SU-DHL-6 (cell line): ENCODE data around the gene GSE1.

ENCODE experiments used
- H2AFZ ChIP-seq: fragments of 200-600 bp; sonication (generic); 2 replicates; pipeline ENCODE4 v1.6.1; 2014; ENCODE audit warnings: low read depth, mild to moderate bottlenecking, moderate library complexity, mixed read lengths, antibody characterized with exemption, low read length; ENCODE audit not compliant: severe bottlenecking
- H3F3A ChIP-seq: fragments of 200-600 bp; shearing (Covaris generic); 2 replicates; pipeline ENCODE4 v1.6.0; 2016; ENCODE audit warnings: antibody characterized with exemption, mild to moderate bottlenecking; ENCODE audit not compliant: insufficient read depth
- H3K27ac ChIP-seq: fragments of 200-600 bp; sonication (generic); 2 replicates; pipeline ENCODE4 v1.5.1; 2016; ENCODE audit warnings: low read depth, mild to moderate bottlenecking, low read length, moderate library complexity, mixed read lengths
- H3K27me3 ChIP-seq: fragments of 200-600 bp; sonication (generic), shearing (Covaris generic); 2 replicates; pipeline ENCODE4 v1.6.0; 2014; ENCODE audit warnings: mild to moderate bottlenecking, low read length
- H3K36me3 ChIP-seq: fragments of 200-600 bp; sonication (generic); 2 replicates; pipeline ENCODE4 v1.6.1; 2014; ENCODE audit warnings: mild to moderate bottlenecking, low read length, mixed read lengths
- H3K4me2 ChIP-seq: fragments of 300-600, 200-600 bp; shearing (Covaris generic), sonication (generic); 2 replicates; pipeline ENCODE4 v1.6.0; 2014; ENCODE audit warnings: low read length, low read depth, mild to moderate bottlenecking; ENCODE audit not compliant: poor library complexity, severe bottlenecking
- H3K4me3 ChIP-seq: fragments of 200-600 bp; sonication (generic); 2 replicates; pipeline ENCODE4 v1.5.1; 2014; ENCODE audit warnings: antibody characterized with exemption, low read length, mild to moderate bottlenecking, mixed read lengths; ENCODE audit not compliant: insufficient read depth, poor library complexity, severe bottlenecking
- H3K79me2 ChIP-seq: fragments of 200-600 bp; sonication (generic); 2 replicates; pipeline ENCODE4 v1.6.1; 2014; ENCODE audit warnings: mild to moderate bottlenecking, low read length, moderate library complexity; ENCODE audit not compliant: insufficient read depth
- H3K9ac ChIP-seq: fragments of 200-600 bp; sonication (generic); 2 replicates; pipeline ENCODE4 v1.7.0; 2014; ENCODE audit warnings: mild to moderate bottlenecking, low read length
- H3K9me2 ChIP-seq: fragments of 200-600 bp; sonication (generic); replicated peaks from 2 replicates; pipeline ENCODE4 v1.6.1; 2014; ENCODE audit warnings: low read length; ENCODE audit not compliant: insufficient read depth
- H3K9me3 ChIP-seq: fragments of 200-600 bp; sonication (generic); 2 replicates; pipeline ENCODE4 v1.6.1; 2014; ENCODE audit warnings: low read length, mixed read lengths; ENCODE audit not compliant: insufficient read depth
- H4K20me1 ChIP-seq: fragments of 200-600 bp; sonication (generic); 2 replicates; pipeline ENCODE4 v1.6.1; 2014; ENCODE audit warnings: low read depth, mild to moderate bottlenecking, antibody characterized with exemption, low read length, moderate library complexity, mixed read lengths
- CTCF ChIP-seq: fragments of 200-600 bp; sonication (generic); IDR thresholded peaks from one replicate; pipeline ENCODE4 v1.5.1; 2017; ENCODE audit warnings: antibody characterized with exemption, mild to moderate bottlenecking, low read length, moderate library complexity; ENCODE audit not compliant: insufficient read depth, poor library complexity, severe bottlenecking
- EZH2phosphoT487 ChIP-seq: fragments of 200-600 bp; sonication (generic), shearing (Covaris generic); conservative IDR thresholded peaks from 2 replicates; pipeline ENCODE4 v1.6.1; 2018; ENCODE audit warnings: mild to moderate bottlenecking, antibody characterized with exemption, low read length, moderate library complexity, mixed read lengths

GSE1 gene

GRCh38 chr16:85587762-85588556, 25.2 kb upstream of the GSE1 start:
- no peak overlapping the region for H3K9ac ChIP-seq
- no peaks in the 10 kb centered on the region for H3K9me3 ChIP-seq
- H3K9me2 ChIP-seq: no peaks in the 10 kb centered on the region
- H3K79me2 ChIP-seq: no peaks in the 10 kb centered on the region
- TF ChIP-seq CTCF (no peak), EZH2phosphoT487 (no peak)
- H3K4me2 ChIP-seq: no peak overlapping the region
- no peaks in the 10 kb centered on the region for H4K20me1 ChIP-seq
- H2AFZ ChIP-seq: no peak overlapping the region
- no peaks in the 10 kb centered on the region for H3F3A ChIP-seq
- H3K27ac ChIP-seq: no peak overlapping the region
- no peaks in the 10 kb centered on the region for H3K27me3 ChIP-seq
- H3K36me3 ChIP-seq: no peaks in the 10 kb centered on the region
- H3K4me3 ChIP-seq: no peak overlapping the region

DNA sequence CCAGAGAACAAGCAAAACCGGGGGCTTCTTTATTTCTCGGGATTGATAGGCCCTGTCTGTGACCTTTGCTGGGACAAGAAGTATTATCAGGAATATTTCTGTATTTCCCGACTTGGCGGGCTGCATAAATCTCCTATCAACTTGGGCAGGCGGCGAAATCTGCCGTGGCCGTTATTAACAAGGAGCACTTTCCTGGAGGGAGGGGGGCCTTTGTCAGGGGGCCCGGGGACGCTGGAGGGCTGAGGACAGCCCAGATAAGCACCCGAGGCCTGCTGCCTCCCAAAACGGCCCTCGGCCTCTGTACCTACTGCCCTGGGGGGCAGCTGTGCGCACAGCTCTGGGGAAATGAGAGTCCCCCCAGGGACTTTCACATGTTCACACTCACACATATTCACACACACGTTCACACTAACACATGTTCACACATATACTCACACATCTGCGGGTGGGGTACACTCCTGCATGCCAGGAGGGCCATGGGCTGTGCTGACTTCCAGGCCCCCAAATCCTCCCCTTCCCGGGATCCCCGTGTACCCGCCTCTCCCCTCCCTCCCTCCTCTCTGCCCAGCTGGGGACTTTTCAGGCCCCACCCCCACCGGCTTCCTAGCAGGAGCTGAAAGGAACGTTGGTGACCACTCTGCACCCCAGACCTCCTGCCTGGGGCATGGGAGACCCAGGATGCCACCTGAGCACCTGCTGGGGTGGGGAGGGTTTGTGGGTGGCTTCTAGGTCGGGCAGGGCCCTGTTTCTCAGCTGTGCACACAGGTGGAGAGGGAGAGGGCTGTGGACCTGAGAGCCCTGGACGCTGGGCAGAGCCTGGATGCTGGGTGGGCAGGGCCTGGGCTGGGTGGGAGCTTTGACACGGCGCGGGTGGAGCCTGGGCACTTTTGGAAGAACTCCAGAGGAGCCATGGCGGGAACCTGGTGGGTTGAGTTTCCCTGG, 24.3 kb upstream of the GSE1 start:
- H3K27me3 ChIP-seq: no peaks in the 10 kb centered on the region
- H3K4me3 ChIP-seq: no peak overlapping the region
- no peaks in the 10 kb centered on the region for H3K9me3 ChIP-seq
- no peaks in the 10 kb centered on the region for H3F3A ChIP-seq
- H3K9me2 ChIP-seq: no peaks in the 10 kb centered on the region
- no peaks in the 10 kb centered on the region for H3K79me2 ChIP-seq
- no peak overlapping the region for H3K4me2 ChIP-seq
- H4K20me1 ChIP-seq: no peaks in the 10 kb centered on the region
- H3K36me3 ChIP-seq: no peaks in the 10 kb centered on the region
- H3K9ac ChIP-seq: no peak overlapping the region
- TF ChIP-seq EZH2phosphoT487: no peak
- no peak for TF ChIP-seq CTCF
- H3K27ac ChIP-seq: no peak overlapping the region
- no peak overlapping the region for H2AFZ ChIP-seq

- Histone ChIP-seq H4K20me1 (no peaks in the 10 kb centered on the region), H3K27me3 (no peaks in the 10 kb centered on the region), H3K79me2 (no peaks in the 10 kb centered on the region), H3K9me2 (no peaks in the 10 kb centered on the region), H3K27ac (no peak overlapping the region), H3K4me3 (no peak overlapping the region), H3K4me2 (no peak overlapping the region), H2AFZ (no peak overlapping the region), H3K9me3 (no peaks in the 10 kb centered on the region), H3K36me3 (no peaks in the 10 kb centered on the region), H3F3A (no peaks in the 10 kb centered on the region), H3K9ac (no peak overlapping the region)
- TF ChIP-seq CTCF (no peak), EZH2phosphoT487 (no peak)
These were observed 23.2 kb upstream of the GSE1 start for GRCh38 chr16:85589688-85590505.
